Activated B cell treated with CpG ODN at 0.5 μM for 24 hours (primary cell): ENCODE data around the gene WNT4. TPM values are rescaled to one million over a fixed set of nuclear protein-coding genes. Genes with fewer than 3 reads are reported as not detected.

Experiments
- ATAC-seq: fragments of 200-7000 bp; cut with Tn5 transposase; one replicate; pipeline ENCODE4 v1.10.0; 2021; ENCODE audit warnings: low read depth, mild to moderate bottlenecking, moderate library complexity
- CTCF ChIA-PET: fragments of 350-600 bp; sonication (Branson Sonifier 250); formaldehyde crosslinking; loops from one replicate; lab custom pipeline; 2021; ENCODE audit warnings: antibody characterized with exemption; lab: Charles Lee
- POLR2A ChIA-PET: fragments of 350-600 bp; sonication (Branson Sonifier 250); formaldehyde crosslinking; loops from one replicate; lab custom pipeline; 2021; ENCODE audit warnings: antibody characterized with exemption; lab: Charles Lee
- DNase-seq: peaks from one replicate; pipeline ENCODE4 v3.0.0; 2022
- H3K27ac Mint-ChIP-seq: one replicate; pipeline ENCODE4 v1.8.0; 2020; ENCODE audit warnings: mixed read lengths
- H3K27me3 Mint-ChIP-seq: one replicate; pipeline ENCODE4 v1.8.0; 2021; ENCODE audit warnings: mixed read lengths
- H3K36me3 Mint-ChIP-seq: one replicate; pipeline ENCODE4 v1.8.0; 2021; ENCODE audit warnings: low read depth, mixed read lengths
- H3K4me1 Mint-ChIP-seq: one replicate; pipeline ENCODE4 v1.8.0; 2021; ENCODE audit warnings: mixed read lengths
- H3K4me3 Mint-ChIP-seq: one replicate; pipeline ENCODE4 v1.8.0; 2020; ENCODE audit warnings: mild to moderate bottlenecking, mixed read lengths
- H3K9me3 Mint-ChIP-seq: one replicate; pipeline ENCODE4 v1.8.0; 2020; ENCODE audit warnings: mixed read lengths
- intact Hi-C: fragments of 100-400 bp; cut with micrococcal nuclease; formaldehyde crosslinking; loops from one replicate; pipeline ENCODE4 v1.15.1; 2024
- total RNA-seq: library from RNA; stranded (reverse); gene quantifications from 2 replicates; pipeline ENCODE4 v1.2.3, GENCODE V29; 2022
- TF ChIP-seq, protein P1 (sequence below): fragments of 200-600 bp; IDR thresholded peaks from one replicate; pipeline ENCODE4 v1.8.0; 2022; ENCODE audit warnings: antibody characterized with exemption, mild to moderate bottlenecking

The WNT4 gene
- total RNA-seq, 1 donor from 2014 or later: 7.9 TPM

- ChIA-PET CTCF (interaction anchor here (0.6 to 1.6 kb wide), 2 partner anchors 11 to 557 kb away, joined by 4 to 5 read pairs; no protein-coding TSS in a partner anchor), POLR2A (interaction anchor here (0.5 kb wide), 1 partner anchor 98 kb away, joined by 3 read pairs; no protein-coding TSS in a partner anchor)
- no peak for ATAC-seq
- Mint-ChIP-seq H3K4me3 (peak overlapping the region; percentile 59), H3K4me1 (peaks cover 63% of the 10 kb centered on the region), H3K27ac (peak overlapping the region; percentile 82), H3K27me3 (no peaks in the 10 kb centered on the region), H3K9me3 (no peaks in the 10 kb centered on the region), H3K36me3 (peaks cover 57% of the 10 kb centered on the region)
- DNase-seq: no peak
- TF ChIP-seq, protein P1, sequence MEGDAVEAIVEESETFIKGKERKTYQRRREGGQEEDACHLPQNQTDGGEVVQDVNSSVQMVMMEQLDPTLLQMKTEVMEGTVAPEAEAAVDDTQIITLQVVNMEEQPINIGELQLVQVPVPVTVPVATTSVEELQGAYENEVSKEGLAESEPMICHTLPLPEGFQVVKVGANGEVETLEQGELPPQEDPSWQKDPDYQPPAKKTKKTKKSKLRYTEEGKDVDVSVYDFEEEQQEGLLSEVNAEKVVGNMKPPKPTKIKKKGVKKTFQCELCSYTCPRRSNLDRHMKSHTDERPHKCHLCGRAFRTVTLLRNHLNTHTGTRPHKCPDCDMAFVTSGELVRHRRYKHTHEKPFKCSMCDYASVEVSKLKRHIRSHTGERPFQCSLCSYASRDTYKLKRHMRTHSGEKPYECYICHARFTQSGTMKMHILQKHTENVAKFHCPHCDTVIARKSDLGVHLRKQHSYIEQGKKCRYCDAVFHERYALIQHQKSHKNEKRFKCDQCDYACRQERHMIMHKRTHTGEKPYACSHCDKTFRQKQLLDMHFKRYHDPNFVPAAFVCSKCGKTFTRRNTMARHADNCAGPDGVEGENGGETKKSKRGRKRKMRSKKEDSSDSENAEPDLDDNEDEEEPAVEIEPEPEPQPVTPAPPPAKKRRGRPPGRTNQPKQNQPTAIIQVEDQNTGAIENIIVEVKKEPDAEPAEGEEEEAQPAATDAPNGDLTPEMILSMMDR: no peak
- intact Hi-C loops: no loop called here
Observed at GRCh38 chr1:22118291-22118992, 24.5 kb downstream of the WNT4 start.

DNA sequence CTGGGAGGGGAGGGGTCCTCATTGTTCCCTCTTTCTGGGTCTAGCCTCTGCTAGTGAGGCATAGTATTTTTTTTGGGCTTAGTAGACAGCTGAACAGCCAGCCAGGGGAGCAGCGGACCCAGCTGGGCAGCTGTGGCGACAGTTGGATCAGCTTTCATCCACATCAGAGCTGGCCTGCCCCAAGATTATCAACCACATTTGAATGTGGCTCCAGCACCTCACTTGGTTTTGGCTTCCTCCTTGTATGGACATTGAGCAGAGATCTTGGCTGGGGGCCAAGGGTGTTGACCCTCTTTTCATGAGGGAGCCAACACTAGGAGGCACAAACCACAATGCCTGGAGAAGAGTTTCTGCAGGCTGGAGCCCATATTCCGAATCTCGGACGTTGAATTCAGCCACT is 25.0 kb downstream of the WNT4 start:
- intact Hi-C loops: no loop called here
- H3K27ac Mint-ChIP-seq: peak overlapping the region; percentile 82
- ChIA-PET POLR2A (no interaction called here), CTCF (interaction anchor here (0.6 to 1.6 kb wide), 4 partner anchors 11 to 558 kb away, joined by 3 to 5 read pairs (median 4); no protein-coding TSS in a partner anchor)
- peaks cover 63% of the 10 kb centered on the region for H3K36me3 Mint-ChIP-seq
- H3K27me3 Mint-ChIP-seq: no peaks in the 10 kb centered on the region
- peaks cover 67% of the 10 kb centered on the region for H3K4me1 Mint-ChIP-seq
- TF ChIP-seq, protein P1: no peak
- DNase-seq (no peak), ATAC-seq (no peak)
- no peak overlapping the region for H3K4me3 Mint-ChIP-seq
- H3K9me3 Mint-ChIP-seq: no peaks in the 10 kb centered on the region

DNA sequence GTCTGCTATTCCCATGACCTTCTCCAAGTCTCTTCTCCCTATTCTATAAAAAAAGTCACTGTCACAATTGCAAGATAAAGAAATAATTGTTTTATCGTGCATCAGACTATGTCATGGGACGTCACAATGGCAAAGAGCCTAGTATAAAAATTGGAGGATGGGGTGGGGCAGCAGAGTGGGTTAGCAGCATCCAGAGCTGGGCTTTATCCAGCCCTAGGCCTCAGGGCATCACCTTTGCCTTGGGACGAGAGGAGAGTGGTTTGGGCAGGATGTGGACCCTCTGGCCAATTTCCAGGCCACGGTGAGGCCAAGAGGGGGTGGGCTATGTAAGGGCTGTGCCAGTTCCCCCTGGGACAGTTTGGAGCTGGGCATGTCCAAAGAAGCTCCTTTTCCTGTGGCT is 25.7 kb downstream of the WNT4 start:
- ChIA-PET POLR2A (interaction anchor here (0.5 kb wide), 1 partner anchor 78 kb away, joined by 10 read pairs; no protein-coding TSS in a partner anchor), CTCF (interaction anchor here (1.2 to 1.6 kb wide), 3 partner anchors 10 to 14 kb away, joined by 3 to 4 read pairs (median 4); no protein-coding TSS in a partner anchor)
- peaks cover 70% of the 10 kb centered on the region for H3K4me1 Mint-ChIP-seq
- no peak overlapping the region for H3K4me3 Mint-ChIP-seq
- intact Hi-C loops: no loop called here
- TF ChIP-seq, protein P1: no peak
- peak overlapping the region; percentile 82 for H3K27ac Mint-ChIP-seq
- no peak for ATAC-seq
- H3K36me3 Mint-ChIP-seq: peaks cover 69% of the 10 kb centered on the region
- no peaks in the 10 kb centered on the region for H3K9me3 Mint-ChIP-seq
- no peak for DNase-seq
- H3K27me3 Mint-ChIP-seq: no peaks in the 10 kb centered on the region

GRCh38 chr1:22115286-22115685 is 27.6 kb downstream of the WNT4 start:
- ATAC-seq: no peak
- CTCF ChIA-PET: no interaction called here

More at GRCh38 chr1:22115286-22115685, 27.6 kb downstream of the WNT4 start:
- TF ChIP-seq, protein P1: no peak
- no peak overlapping the region for H3K4me3 Mint-ChIP-seq
- H3K27ac Mint-ChIP-seq: peak overlapping the region; percentile 79
- peaks cover 65% of the 10 kb centered on the region for H3K4me1 Mint-ChIP-seq
- POLR2A ChIA-PET: interaction anchor here (1.1 kb wide), 1 partner anchor 8 kb away, joined by 3 read pairs; no protein-coding TSS in a partner anchor
- H3K9me3 Mint-ChIP-seq: no peaks in the 10 kb centered on the region
- intact Hi-C loops: no loop called here
- no peak for DNase-seq
- H3K36me3 Mint-ChIP-seq: peaks cover 68% of the 10 kb centered on the region
- H3K27me3 Mint-ChIP-seq: no peaks in the 10 kb centered on the region
